AG04450 (cell line): ENCODE measurements around the gene RBM22. TPM values are rescaled to one million over a fixed set of nuclear protein-coding genes. Genes with fewer than 3 reads are reported as not detected.

Source experiments
- CTCF ChIA-PET: fragments of 300-600, 350-600 bp; formaldehyde crosslinking; extraction: SDS; loops from one replicate; lab custom pipeline; 2022; ENCODE audit warnings: antibody characterized with exemption, inconsistent platforms; lab: Charles Lee
- POLR2A ChIA-PET: fragments of 350-600 bp; formaldehyde crosslinking; extraction: SDS; loops from one replicate; lab custom pipeline; 2021; ENCODE audit warnings: antibody characterized with exemption, inconsistent platforms; lab: Yijun Ruan, JAX
- DNase-seq: peaks from one replicate; pipeline ENCODE4 v3.0.0-alpha.2; 2011; ENCODE audit warnings: low read depth, low spot score
- H3K27ac ChIP-seq: one replicate; pipeline ENCODE4 v1.5.1; 2012; ENCODE audit warnings: low read depth, low read length, control low read depth
- H3K27me3 ChIP-seq: one replicate; pipeline ENCODE4 v1.6.0; 2012; ENCODE audit warnings: low read length; ENCODE audit not compliant: control insufficient read depth, insufficient read depth
- H3K4me3 ChIP-seq: 2 replicates; pipeline ENCODE4 v1.5.1; 2011; ENCODE audit warnings: mild to moderate bottlenecking, low read depth, low read length, control low read depth
- H3K9me3 ChIP-seq: 2 replicates; pipeline ENCODE4 v1.5.1; 2012; ENCODE audit warnings: low read length; ENCODE audit not compliant: control insufficient read depth, insufficient read depth
- polyA plus RNA-seq: library from polyadenylated mRNA; depleted of rRNA; stranded (reverse); fragments of >200 nt; gene quantifications from 2 replicates; pipeline ENCODE4 v1.2.3, GENCODE V29; 2011
- TF ChIP-seq, protein P1 (sequence below): IDR thresholded peaks from 2 replicates; pipeline ENCODE4 v1.5.1; 2011; ENCODE audit warnings: low read depth, low read length, control low read depth, inconsistent platforms

RBM22 gene
- polyA plus RNA-seq, 1 experiment: 49.5 TPM

DNA sequence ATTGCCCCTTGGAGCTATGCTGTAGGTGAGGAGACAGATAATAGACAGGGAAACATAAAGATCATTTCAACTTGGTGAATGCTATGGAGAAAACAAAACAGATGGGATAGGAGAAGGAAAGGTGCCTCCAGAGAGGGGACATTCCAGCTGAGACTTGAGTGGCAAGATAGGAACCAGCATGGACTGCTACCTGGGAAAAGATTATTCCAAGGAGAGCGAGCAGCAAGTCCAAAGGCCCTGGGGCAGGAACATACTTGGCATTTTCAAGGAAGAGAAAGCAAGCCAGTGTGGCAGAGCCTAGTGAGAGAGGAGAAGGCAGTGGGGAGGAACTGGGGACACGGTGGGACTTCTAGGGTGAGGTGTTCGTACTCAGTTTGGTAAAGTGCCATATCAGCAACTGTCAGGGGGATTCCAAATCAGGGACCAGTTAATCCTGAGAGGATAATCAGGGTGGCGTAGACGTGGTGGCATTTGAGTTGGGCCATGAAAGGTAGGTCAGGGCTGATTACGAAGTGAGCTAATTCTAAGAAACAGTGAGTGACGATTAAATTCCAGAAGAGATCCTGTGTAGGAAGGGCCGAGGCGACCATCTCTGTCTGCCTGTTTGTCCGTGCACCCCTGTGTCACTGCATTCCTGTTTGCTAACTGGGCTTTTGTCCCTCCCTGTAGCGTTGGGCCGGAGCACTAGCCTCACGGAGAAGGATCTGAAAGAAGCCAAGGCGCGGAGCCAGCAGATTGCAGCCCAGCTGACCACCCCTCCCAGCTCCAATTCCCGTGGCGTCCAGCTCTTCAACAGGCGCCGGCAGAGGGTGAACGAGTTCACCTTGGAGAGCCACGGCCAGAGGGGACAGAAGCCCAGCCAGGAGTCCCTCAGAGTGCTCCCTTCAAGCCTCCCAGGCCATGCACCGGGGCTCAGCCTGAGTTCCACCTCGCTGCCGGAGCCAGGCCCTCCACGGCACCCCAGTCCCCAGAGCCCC, 53.3 kb downstream of the RBM22 start:
- Histone ChIP-seq H3K4me3 (no peak overlapping the region), H3K27me3 (no peaks in the 10 kb centered on the region), H3K9me3 (no peaks in the 10 kb centered on the region; the same call in 1 of the 2 replicates), H3K27ac (no peak overlapping the region)
- ChIA-PET CTCF (interaction anchor here (0.8 to 2.3 kb wide), 3 partner anchors 62 to 189 kb away, joined by 3 to 12 read pairs (median 4); no protein-coding TSS in a partner anchor), POLR2A (interaction anchor here (0.7 kb wide), 1 partner anchor 10 kb away, joined by 5 read pairs; no protein-coding TSS in a partner anchor)
- no peak for DNase-seq
- TF ChIP-seq, protein P1, sequence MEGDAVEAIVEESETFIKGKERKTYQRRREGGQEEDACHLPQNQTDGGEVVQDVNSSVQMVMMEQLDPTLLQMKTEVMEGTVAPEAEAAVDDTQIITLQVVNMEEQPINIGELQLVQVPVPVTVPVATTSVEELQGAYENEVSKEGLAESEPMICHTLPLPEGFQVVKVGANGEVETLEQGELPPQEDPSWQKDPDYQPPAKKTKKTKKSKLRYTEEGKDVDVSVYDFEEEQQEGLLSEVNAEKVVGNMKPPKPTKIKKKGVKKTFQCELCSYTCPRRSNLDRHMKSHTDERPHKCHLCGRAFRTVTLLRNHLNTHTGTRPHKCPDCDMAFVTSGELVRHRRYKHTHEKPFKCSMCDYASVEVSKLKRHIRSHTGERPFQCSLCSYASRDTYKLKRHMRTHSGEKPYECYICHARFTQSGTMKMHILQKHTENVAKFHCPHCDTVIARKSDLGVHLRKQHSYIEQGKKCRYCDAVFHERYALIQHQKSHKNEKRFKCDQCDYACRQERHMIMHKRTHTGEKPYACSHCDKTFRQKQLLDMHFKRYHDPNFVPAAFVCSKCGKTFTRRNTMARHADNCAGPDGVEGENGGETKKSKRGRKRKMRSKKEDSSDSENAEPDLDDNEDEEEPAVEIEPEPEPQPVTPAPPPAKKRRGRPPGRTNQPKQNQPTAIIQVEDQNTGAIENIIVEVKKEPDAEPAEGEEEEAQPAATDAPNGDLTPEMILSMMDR: no peak

DNA sequence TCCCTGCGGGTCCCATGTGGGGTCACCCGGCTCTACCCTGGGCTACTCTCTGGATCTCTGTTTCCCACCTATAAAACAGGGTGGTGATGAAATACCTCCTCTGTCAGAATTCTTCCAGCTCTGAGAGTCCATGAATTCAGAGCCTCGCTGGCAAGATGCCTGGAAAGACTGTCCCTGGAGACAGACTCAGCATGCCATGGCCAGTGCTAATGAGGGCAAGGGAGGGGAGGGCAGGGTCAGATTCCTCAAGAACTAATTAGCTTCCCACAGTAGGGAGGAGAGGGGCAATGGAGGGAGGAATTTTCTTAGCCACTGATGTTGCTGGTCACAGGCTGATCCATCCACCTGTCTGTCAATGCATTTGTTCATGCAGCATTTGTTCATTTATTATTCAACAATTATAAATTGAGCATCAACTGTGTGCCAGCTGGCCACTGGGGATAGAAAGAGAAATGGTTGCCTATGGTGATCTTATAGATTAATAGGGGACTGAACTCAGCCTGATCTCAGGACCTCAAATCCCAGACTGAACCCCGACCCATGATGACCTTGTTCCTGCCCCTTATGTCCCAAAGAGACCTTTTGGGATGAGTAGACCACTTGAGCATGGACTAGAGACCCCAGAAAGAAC, 55.7 kb downstream of the RBM22 start:
- CTCF ChIA-PET: interaction anchor here (0.7 to 3.5 kb wide), 6 partner anchors 8 to 195 kb away, joined by 3 to 17 read pairs (median 5); no protein-coding TSS in a partner anchor
- Histone ChIP-seq H3K4me3 (no peak overlapping the region), H3K9me3 (no peaks in the 10 kb centered on the region; the same call in 1 of the 2 replicates), H3K27ac (no peak overlapping the region), H3K27me3 (no peaks in the 10 kb centered on the region)
- TF ChIP-seq, protein P1: no peak
- POLR2A ChIA-PET: no interaction called here
- DNase-seq: no peak

DNA sequence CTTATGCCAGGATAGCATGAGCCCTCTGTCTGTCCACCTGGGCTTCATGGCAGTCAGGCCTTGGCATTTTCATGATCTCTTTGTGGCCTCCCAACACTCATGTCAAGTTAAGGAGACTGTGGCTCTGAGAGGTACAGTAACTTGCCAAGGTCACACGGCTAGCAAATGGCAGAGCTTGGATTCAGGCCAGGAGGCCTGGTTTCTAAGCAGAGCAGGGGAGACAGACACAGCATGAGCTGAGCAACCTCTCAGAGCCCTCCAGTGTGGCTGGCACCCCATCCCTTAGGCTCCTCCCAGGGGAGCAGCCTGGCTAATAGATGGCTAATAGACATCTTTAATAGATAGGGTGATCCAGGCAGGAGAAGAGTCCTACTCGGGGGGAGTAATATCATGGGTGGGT, 56.3 kb downstream of the RBM22 start:
- CTCF ChIA-PET: interaction anchor here (0.8 to 3.5 kb wide), 5 partner anchors 9 to 194 kb away, joined by 3 to 17 read pairs (median 5); no protein-coding TSS in a partner anchor
- no peaks in the 10 kb centered on the region; the same call in 1 of the 2 replicates for H3K9me3 ChIP-seq
- POLR2A ChIA-PET: interaction anchor here (0.8 kb wide), 1 partner anchor 84 kb away, joined by 3 read pairs; no protein-coding TSS in a partner anchor
- no peak overlapping the region for H3K4me3 ChIP-seq
- H3K27me3 ChIP-seq: no peaks in the 10 kb centered on the region
- no peak overlapping the region for H3K27ac ChIP-seq
- DNase-seq: no peak
- TF ChIP-seq, protein P1: no peak

DNA sequence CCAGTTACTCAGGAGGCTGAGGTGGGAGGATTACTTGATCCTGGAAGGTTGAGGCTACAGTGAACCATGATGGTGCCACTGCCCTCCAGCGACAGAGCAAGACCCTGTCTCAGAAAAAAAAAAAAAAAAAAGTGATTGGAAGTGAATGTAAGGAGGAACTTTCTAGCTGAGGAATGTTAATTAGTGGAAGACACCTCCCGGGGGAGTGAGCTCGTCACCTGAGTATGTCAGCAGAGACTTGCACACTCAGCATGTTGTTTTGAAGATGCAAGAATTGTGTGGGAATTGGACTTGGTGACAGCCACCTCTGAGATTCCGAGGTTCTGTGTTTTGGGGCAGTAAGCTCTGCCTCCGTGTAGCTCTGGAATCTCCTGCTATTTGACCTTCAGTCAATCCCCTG, 56.8 kb downstream of the RBM22 start:
- POLR2A ChIA-PET: interaction anchor here (0.8 kb wide), 1 partner anchor 84 kb away, joined by 3 read pairs; no protein-coding TSS in a partner anchor
- no peak for DNase-seq
- no peak overlapping the region for H3K27ac ChIP-seq
- no peaks in the 10 kb centered on the region for H3K9me3 ChIP-seq
- H3K4me3 ChIP-seq: no peak overlapping the region
- CTCF ChIA-PET: interaction anchor here (0.6 to 3.5 kb wide), 6 partner anchors 9 to 194 kb away, joined by 3 to 17 read pairs (median 5); no protein-coding TSS in a partner anchor
- TF ChIP-seq, protein P1: no peak
- H3K27me3 ChIP-seq: no peaks in the 10 kb centered on the region
